AG09319 (cell line): ENCODE data around the gene EXTL1.

ENCODE experiments used
- DNase-seq: peaks from one replicate; pipeline ENCODE4 v3.0.0-alpha.2; 2010; ENCODE audit warnings: low read depth; ENCODE audit errors: extremely low read depth
- CTCF ChIP-seq: IDR thresholded peaks from 2 replicates; pipeline ENCODE4 v1.5.1; 2011; ENCODE audit warnings: low read depth, mild to moderate bottlenecking, inconsistent platforms, low read length, moderate library complexity

The EXTL1 gene

GRCh38 chr1:26045722-26046245, 24.2 kb downstream of the EXTL1 start, which contains the start of gene SLC30A2:
TSS of gene SLC30A2 (minus strand) at chr1:26046118. CDS start at chr1:26045896, 222 bp downstream.
- no peak for DNase-seq
- no peak for TF ChIP-seq CTCF

GRCh38 chr1:26046246-26047095, 24.9 kb downstream of the EXTL1 start:
- no peak for TF ChIP-seq CTCF
- DNase-seq = no peak

DNA sequence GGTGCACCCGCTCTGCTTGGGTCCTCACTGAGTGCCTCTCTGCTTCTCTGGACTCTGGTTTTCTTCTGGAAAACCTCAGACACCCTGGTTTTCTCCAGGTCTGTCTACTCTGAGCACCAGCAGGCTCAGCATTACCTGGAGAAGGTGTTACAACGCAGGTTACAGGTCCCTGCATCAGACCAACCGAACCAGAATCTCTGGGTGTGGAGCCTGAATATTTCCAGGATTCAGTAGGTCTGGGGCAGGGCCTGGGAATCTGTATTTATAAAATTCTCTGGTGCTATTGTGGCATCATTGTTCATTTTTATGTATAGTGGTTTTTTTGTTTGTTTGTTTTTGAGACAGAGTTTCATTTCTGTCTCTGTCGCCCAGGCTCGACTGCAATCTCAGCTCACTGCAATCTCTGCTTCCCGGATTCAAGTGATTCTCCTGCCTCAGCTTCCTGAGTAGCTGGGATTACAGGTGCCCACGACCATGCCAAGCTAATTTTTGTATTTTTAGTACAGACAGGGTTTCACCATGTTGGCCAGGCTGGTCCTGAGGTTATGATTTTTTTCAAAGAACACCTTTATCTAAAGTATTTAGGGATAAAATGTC, 25.8 kb downstream of the EXTL1 start:
- TF ChIP-seq CTCF = no peak
- DNase-seq = no peak

GRCh38 chr1:26049531-26050247, 28.1 kb downstream of the EXTL1 start:
- no peak for DNase-seq
- TF ChIP-seq CTCF = no peak

- TF ChIP-seq CTCF = no peak
- no peak for DNase-seq
Measured at GRCh38 chr1:26050248-26050640, 28.7 kb downstream of the EXTL1 start.

- no peak for TF ChIP-seq CTCF
- no peak for DNase-seq
Measured at GRCh38 chr1:26053718-26054560, 32.4 kb downstream of the EXTL1 start.
